Mucosa of descending colon (tissue), 3 donors: ENCODE measurements around the gene AMZ2. TPM values are rescaled to one million over a fixed set of nuclear protein-coding genes. Genes with fewer than 3 reads are reported as not detected.

Source experiments
- ATAC-seq: fragments of 200-7000 bp; cut with Tn5 transposase; one replicate; pipeline ENCODE4 v1.9.1; 2020; ENCODE audit warnings: mild to moderate bottlenecking, moderate library complexity
- DNase-seq, 3 donors: peaks; one replicate each; pipeline ENCODE4 v3.0.0-alpha.2; 2020
- H3K36me3 ChIP-seq: fragments of 200-600 bp; one replicate; pipeline ENCODE4 v1.8.0; 2021; ENCODE audit warnings: low read depth, mild to moderate bottlenecking
- H3K4me1 ChIP-seq: fragments of 200-600 bp; one replicate; pipeline ENCODE4 v1.8.0; 2021; ENCODE audit warnings: low read depth, mild to moderate bottlenecking
- H3K4me3 ChIP-seq: fragments of 200-600 bp; one replicate; pipeline ENCODE4 v1.8.0; 2021; ENCODE audit warnings: mild to moderate bottlenecking
- H3K9me3 ChIP-seq: fragments of 200-600 bp; one replicate; pipeline ENCODE4 v1.8.0; 2021; ENCODE audit warnings: mild to moderate bottlenecking
- CTCF ChIP-seq: fragments of 200-600 bp; IDR thresholded peaks from one replicate; pipeline ENCODE4 v1.8.0; 2022; ENCODE audit warnings: antibody characterized with exemption, mild to moderate bottlenecking
- intact Hi-C, 2 donors: fragments of 100-400 bp; cut with DNase I in 1 of 2; cut with micrococcal nuclease in 1 of 2; formaldehyde crosslinking; loops; one replicate each; pipeline versions ENCODE4 v1.11.0 to v1.11.1; 2022; cut with DNase I, micrococcal nuclease
- total RNA-seq, 3 donors: library from RNA; stranded (reverse); fragmentation: NEBNext Ultra II Directional in 2 of 3; extraction: Animal tissue kit (Norgen Biotek cat#: 25700) in 2 of 3; gene quantifications; one replicate each; pipeline versions ENCODE4 v1.2.1 to v1.2.4, GENCODE V29; 2021 to 2023
- donor health status: DM: no; HTN: no; CAD: no; lungs with moderate emphysema.
- donor health status: DM: no; HTN: no; CAD: no.
- donor health status: DM: no; HTN: yes; CAD: no.

AMZ2 gene
- total RNA-seq, 3 donors from 2014 or later, result 38.0 to 72.0 (median 44.6) TPM

- no peak for ATAC-seq
- TF ChIP-seq CTCF, result no peak
- intact Hi-C loops, result loop anchor here in 1 of 2 donors (10.0 kb wide), 1 partner anchor 52 kb away; no protein-coding TSS in a partner anchor
- peaks cover 19% of the 10 kb centered on the region for H3K4me1 ChIP-seq
- H3K36me3 ChIP-seq, result no peaks in the 10 kb centered on the region
- H3K4me3 ChIP-seq, result no peak overlapping the region
- no peak for DNase-seq
- no peaks in the 10 kb centered on the region for H3K9me3 ChIP-seq
Measured at GRCh38 chr17:68292689-68293040, 44.8 kb downstream of the AMZ2 start.

- Histone ChIP-seq H3K4me3 (no peak overlapping the region), H3K4me1 (peaks cover 19% of the 10 kb centered on the region), H3K36me3 (no peaks in the 10 kb centered on the region), H3K9me3 (no peaks in the 10 kb centered on the region)
- no peak for DNase-seq
- no peak for ATAC-seq
- intact Hi-C loops, result loop anchor here in 1 of 2 donors (10.0 kb wide), 1 partner anchor 51 kb away; no protein-coding TSS in a partner anchor
- no peak for TF ChIP-seq CTCF
Measured at GRCh38 chr17:68293490-68294195, 45.8 kb downstream of the AMZ2 start.

GRCh38 chr17:68294196-68294555, 46.3 kb downstream of the AMZ2 start:
- ATAC-seq (no peak), DNase-seq (no peak)
- Histone ChIP-seq H3K4me1 (peaks cover 19% of the 10 kb centered on the region), H3K36me3 (no peaks in the 10 kb centered on the region), H3K9me3 (no peaks in the 10 kb centered on the region), H3K4me3 (no peak overlapping the region)
- no peak for TF ChIP-seq CTCF
- intact Hi-C loops, result loop anchor here in 1 of 2 donors (10.0 kb wide), 1 partner anchor 51 kb away; no protein-coding TSS in a partner anchor

- DNase-seq, result no peak
- H3K4me1 ChIP-seq, result peaks cover 19% of the 10 kb centered on the region
- intact Hi-C loops, result loop anchor here in 1 of 2 donors (10.0 kb wide), 1 partner anchor 50 kb away; no protein-coding TSS in a partner anchor
Measured at GRCh38 chr17:68294617-68295016, 46.8 kb downstream of the AMZ2 start.

GRCh38 chr17:68295086-68295485, 47.2 kb downstream of the AMZ2 start:
- no peaks in the 10 kb centered on the region for H3K9me3 ChIP-seq
- no peak for TF ChIP-seq CTCF
- no peaks in the 10 kb centered on the region for H3K36me3 ChIP-seq
- ATAC-seq (no peak), DNase-seq (no peak)
- H3K4me3 ChIP-seq, result no peak overlapping the region
- H3K4me1 ChIP-seq, result peaks cover 19% of the 10 kb centered on the region
- intact Hi-C loops, result loop anchor here in 1 of 2 donors (10.0 kb wide), 1 partner anchor 50 kb away; no protein-coding TSS in a partner anchor

More at GRCh38 chr17:68294617-68295016, 46.8 kb downstream of the AMZ2 start:
- TF ChIP-seq CTCF, result no peak
- Histone ChIP-seq H3K4me3 (no peak overlapping the region), H3K9me3 (no peaks in the 10 kb centered on the region), H3K36me3 (no peaks in the 10 kb centered on the region)
- no peak for ATAC-seq
